Mesendoderm (in vitro differentiated cells): ENCODE data around the gene TBC1D16.
A peak's percentile ranks its signal among the peaks of the same experiment; 100 is the strongest.

ENCODE experiments used
- DNase-seq: peaks from one replicate; pipeline ENCODE4 v3.0.0; 2013
- H2AK5ac ChIP-seq: 2 replicates; pipeline ENCODE4 v1.6.1; 2013; ENCODE audit warnings: low read length, inconsistent platforms
- H2BK120ac ChIP-seq: 2 replicates; pipeline ENCODE4 v1.6.1; 2013; ENCODE audit warnings: low read depth, mild to moderate bottlenecking, low read length, moderate library complexity, mixed read lengths
- H2BK15ac ChIP-seq: replicated peaks from 2 replicates; pipeline ENCODE4 v1.6.1; 2013; ENCODE audit warnings: low read depth, mild to moderate bottlenecking, moderate library complexity
- H2BK5ac ChIP-seq: 2 replicates; pipeline ENCODE4 v1.6.1; 2013; ENCODE audit warnings: low read length, inconsistent platforms
- H3K18ac ChIP-seq: 2 replicates; pipeline ENCODE4 v1.6.1; 2013; ENCODE audit warnings: mild to moderate bottlenecking, low read length, mixed read lengths
- H3K23ac ChIP-seq: one replicate; pipeline ENCODE4 v1.6.1; 2013; ENCODE audit warnings: low read length
- H3K27ac ChIP-seq: 2 replicates; pipeline ENCODE4 v1.5.1; 2013; ENCODE audit warnings: low read depth, mild to moderate bottlenecking, inconsistent platforms, low read length, moderate library complexity
- H3K27me3 ChIP-seq: 2 replicates; pipeline ENCODE4 v1.6.1; 2013; ENCODE audit warnings: low read length, control low read depth, mild to moderate bottlenecking, inconsistent platforms; ENCODE audit not compliant: insufficient read depth, poor library complexity
- H3K36me3 ChIP-seq: 2 replicates; pipeline ENCODE4 v1.6.1; 2013; ENCODE audit warnings: low read length, inconsistent platforms; ENCODE audit not compliant: control insufficient read depth, insufficient read depth
- H3K4ac ChIP-seq: one replicate; pipeline ENCODE4 v1.6.1; 2013; ENCODE audit warnings: low read depth, mild to moderate bottlenecking, low read length, moderate library complexity
- H3K4me1 ChIP-seq: 2 replicates; pipeline ENCODE4 v1.6.1; 2013; ENCODE audit warnings: low read depth, low read length, inconsistent platforms; ENCODE audit not compliant: control insufficient read depth
- H3K4me2 ChIP-seq: 2 replicates; pipeline ENCODE4 v1.6.1; 2013; ENCODE audit warnings: low read length
- H3K4me3 ChIP-seq: 2 replicates; pipeline ENCODE4 v1.5.1; 2013; ENCODE audit warnings: mild to moderate bottlenecking, low read length
- H3K56ac ChIP-seq: one replicate; pipeline ENCODE4 v1.6.1; 2013; ENCODE audit warnings: low read length
- H3K79me1 ChIP-seq: 2 replicates; pipeline ENCODE4 v1.6.1; 2013; ENCODE audit warnings: low read length, inconsistent platforms
- H3K79me2 ChIP-seq: 2 replicates; pipeline ENCODE4 v1.6.1; 2013; ENCODE audit warnings: mild to moderate bottlenecking, low read length; ENCODE audit not compliant: control insufficient read depth, insufficient read depth
- H3K9ac ChIP-seq: 2 replicates; pipeline ENCODE4 v1.6.1; 2013; ENCODE audit warnings: low read length, inconsistent platforms
- H4K5ac ChIP-seq: one replicate; pipeline ENCODE4 v1.6.1; 2013; ENCODE audit warnings: low read length
- H4K8ac ChIP-seq: one replicate; pipeline ENCODE4 v1.6.1; 2013; ENCODE audit warnings: low read depth, mild to moderate bottlenecking, control low read depth, low read length, moderate library complexity
- WGBS: extraction: QIAGEN DNeasy Blood & Tissue Kit; methylation state at CpG from one replicate; pipeline ENCODE4 v1.1.7; 2013; ENCODE audit warnings: low lambda C conversion rate, missing lambda C conversion rate; ENCODE audit not compliant: insufficient coverage; ENCODE audit errors: extremely low coverage; 5-methylcytosine and 5-hydroxymethylcytosine counted together

Gene TBC1D16

DNA sequence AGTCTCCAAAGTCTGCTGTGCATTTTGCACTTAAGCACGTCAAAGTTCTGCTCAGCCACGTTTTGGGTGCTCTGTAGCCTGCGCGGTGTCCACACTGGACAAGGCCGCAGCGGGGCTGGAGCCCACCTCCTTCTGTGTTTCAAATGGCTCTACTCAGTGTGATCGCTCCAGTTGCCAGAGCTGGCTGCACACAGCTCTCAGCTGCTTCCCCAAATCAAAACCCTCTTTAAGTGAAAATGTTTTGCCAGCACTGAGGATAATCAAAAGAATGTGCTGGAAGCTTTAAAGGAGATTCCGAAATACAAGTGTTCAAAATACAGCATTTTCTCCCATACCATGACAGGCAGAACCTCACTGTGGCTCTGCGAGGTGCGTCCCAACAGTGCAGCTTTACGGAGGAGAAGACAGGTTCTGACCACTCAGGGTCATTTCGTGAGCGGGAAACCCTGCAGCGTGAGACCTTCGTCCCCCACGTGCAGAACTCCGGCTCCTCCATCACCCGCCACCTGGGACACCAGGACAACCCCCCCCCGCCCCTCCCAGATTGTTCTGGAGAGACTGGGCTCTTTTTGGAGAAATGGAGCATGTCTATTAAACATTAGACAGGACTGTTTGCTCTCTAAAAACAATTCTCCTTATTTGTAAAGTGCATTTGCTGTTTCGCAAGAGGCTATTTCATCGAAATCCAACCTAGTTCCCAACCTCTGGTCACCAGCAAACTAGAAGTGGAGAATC lies 16.6 kb downstream of the TBC1D16 start:
- Histone ChIP-seq H3K18ac (no peak overlapping the region), H4K5ac (no peak overlapping the region), H3K79me1 (peaks cover 8% of the 10 kb centered on the region), H3K36me3 (no peaks in the 10 kb centered on the region), H2BK120ac (no peak overlapping the region), H3K27ac (no peak overlapping the region), H3K23ac (no peak overlapping the region), H3K4ac (no peak overlapping the region), H4K8ac (no peak overlapping the region), H3K79me2 (peaks cover 14% of the 10 kb centered on the region), H3K9ac (no peak overlapping the region), H3K4me3 (no peak overlapping the region), H3K27me3 (no peaks in the 10 kb centered on the region), H3K56ac (no peak overlapping the region), H3K4me1 (no peaks in the 10 kb centered on the region), H2AK5ac (no peak overlapping the region), H2BK5ac (no peak overlapping the region), H3K4me2 (no peak overlapping the region), H2BK15ac (no peak overlapping the region)
- no peak for DNase-seq
- WGBS, result no CpG with 5 or more reads among the region's 21 CpGs

- Histone ChIP-seq H2AK5ac (no peak overlapping the region), H3K4me3 (no peak overlapping the region)
- no CpG with 5 or more reads among the region's 18 CpGs for WGBS
Measured at GRCh38 chr17:80017226-80018010, 18.3 kb downstream of the TBC1D16 start.

GRCh38 chr17:80012765-80013741 lies 22.6 kb downstream of the TBC1D16 start:
- Histone ChIP-seq H4K8ac (no peak overlapping the region), H4K5ac (no peak overlapping the region), H3K79me1 (peaks cover 4% of the 10 kb centered on the region), H3K56ac (no peak overlapping the region), H3K4me2 (no peak overlapping the region), H3K4me3 (no peak overlapping the region), H3K79me2 (peaks cover 5% of the 10 kb centered on the region), H2AK5ac (no peak overlapping the region), H3K36me3 (peaks cover 1% of the 10 kb centered on the region), H2BK5ac (no peak overlapping the region), H2BK120ac (no peak overlapping the region), H3K4ac (no peak overlapping the region), H3K9ac (no peak overlapping the region), H3K27me3 (no peaks in the 10 kb centered on the region), H3K18ac (no peak overlapping the region), H2BK15ac (no peak overlapping the region), H3K4me1 (peaks cover 4% of the 10 kb centered on the region), H3K27ac (no peak overlapping the region), H3K23ac (no peak overlapping the region)
- WGBS, result no CpG with 5 or more reads among the region's 33 CpGs
- DNase-seq, result no peak

More at GRCh38 chr17:80017226-80018010, 18.3 kb downstream of the TBC1D16 start:
- Histone ChIP-seq H2BK5ac (no peak overlapping the region), H3K56ac (no peak overlapping the region), H3K18ac (no peak overlapping the region), H3K23ac (no peak overlapping the region), H4K8ac (no peak overlapping the region), H3K79me1 (peaks cover 10% of the 10 kb centered on the region), H3K9ac (no peak overlapping the region), H3K79me2 (peaks cover 10% of the 10 kb centered on the region), H2BK120ac (no peak overlapping the region), H3K4me1 (no peaks in the 10 kb centered on the region), H3K27ac (no peak overlapping the region), H3K36me3 (peaks cover 1% of the 10 kb centered on the region), H4K5ac (no peak overlapping the region), H3K4me2 (no peak overlapping the region), H2BK15ac (no peak overlapping the region), H3K4ac (no peak overlapping the region), H3K27me3 (no peaks in the 10 kb centered on the region)
- no peak for DNase-seq

DNA sequence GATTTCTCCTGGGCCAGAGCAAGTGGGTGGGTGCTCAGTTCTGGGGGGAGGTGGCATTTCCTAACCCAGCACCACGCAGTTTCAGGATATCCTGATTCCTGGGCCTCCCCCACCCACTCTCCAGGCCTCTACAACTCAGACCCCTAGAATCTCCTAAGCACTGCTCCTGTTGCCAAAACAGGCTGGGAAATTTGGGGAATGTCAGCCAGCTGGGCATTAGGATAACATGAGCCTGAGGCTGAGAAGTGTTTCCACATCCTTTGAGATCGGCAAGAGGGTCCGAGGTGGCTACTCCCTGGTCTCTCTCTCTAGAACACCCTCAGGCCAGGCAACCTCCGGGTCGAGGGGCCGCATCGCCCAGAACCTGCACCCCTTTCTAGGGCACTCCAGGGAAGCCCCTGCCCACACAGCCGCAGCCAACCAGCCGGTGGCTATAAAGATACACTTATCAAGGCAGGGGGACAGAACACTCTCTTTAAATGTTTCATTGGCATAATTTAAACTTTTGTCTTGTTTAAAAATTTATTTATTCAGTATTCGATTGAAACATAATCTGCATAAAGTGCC lies 23.6 kb downstream of the TBC1D16 start:
- WGBS, result no CpG with 5 or more reads among the region's 10 CpGs
- Histone ChIP-seq H3K36me3 (peaks cover 1% of the 10 kb centered on the region), H4K5ac (no peak overlapping the region)

GRCh38 chr17:80010283-80010858 lies 25.3 kb downstream of the TBC1D16 start:
- Histone ChIP-seq H3K79me2 (peaks cover 2% of the 10 kb centered on the region), H2AK5ac (no peak overlapping the region), H3K27me3 (no peaks in the 10 kb centered on the region), H3K27ac (no peak overlapping the region), H3K9ac (no peak overlapping the region), H3K4ac (no peak overlapping the region), H4K8ac (no peak overlapping the region), H3K4me3 (no peak overlapping the region), H3K18ac (no peak overlapping the region), H4K5ac (no peak overlapping the region), H3K4me1 (peaks cover 4% of the 10 kb centered on the region), H3K36me3 (peaks cover 1% of the 10 kb centered on the region), H3K4me2 (no peak overlapping the region), H2BK5ac (no peak overlapping the region), H3K79me1 (peaks cover 4% of the 10 kb centered on the region), H3K23ac (no peak overlapping the region), H2BK15ac (no peak overlapping the region), H2BK120ac (no peak overlapping the region), H3K56ac (no peak overlapping the region)
- WGBS, result no CpG with 5 or more reads among the region's 33 CpGs
- DNase-seq, result no peak

More for the DNA sequence above, 23.6 kb downstream of the TBC1D16 start:
- Histone ChIP-seq H3K4ac (no peak overlapping the region), H3K4me1 (peaks cover 4% of the 10 kb centered on the region), H3K79me2 (peaks cover 5% of the 10 kb centered on the region), H3K9ac (no peak overlapping the region), H3K56ac (no peak overlapping the region), H3K18ac (no peak overlapping the region), H2AK5ac (no peak overlapping the region), H3K23ac (no peak overlapping the region), H4K8ac (no peak overlapping the region), H3K4me3 (no peak overlapping the region), H2BK15ac (no peak overlapping the region), H3K79me1 (peaks cover 4% of the 10 kb centered on the region), H3K27me3 (no peaks in the 10 kb centered on the region), H2BK5ac (no peak overlapping the region), H3K4me2 (no peak overlapping the region), H3K27ac (peak overlapping the region; percentile 15), H2BK120ac (no peak overlapping the region)
- DNase-seq, result no peak
